ENCODE measurements around the gene SCAMP4. TPM values are rescaled to one million over a fixed set of nuclear protein-coding genes. Genes with fewer than 3 reads are reported as not detected.

SCAMP4 gene
- polyA plus RNA-seq, 4 donors = 49.6 to 94.5 (median 86.5) TPM

GRCh38 chr19:1935484-1936208 is 30.4 kb downstream of the SCAMP4 start:
- DNase-seq (ENCODE audit: low read depth in 4 of 4, low spot score in 2 of 4) = no peak

DNA sequence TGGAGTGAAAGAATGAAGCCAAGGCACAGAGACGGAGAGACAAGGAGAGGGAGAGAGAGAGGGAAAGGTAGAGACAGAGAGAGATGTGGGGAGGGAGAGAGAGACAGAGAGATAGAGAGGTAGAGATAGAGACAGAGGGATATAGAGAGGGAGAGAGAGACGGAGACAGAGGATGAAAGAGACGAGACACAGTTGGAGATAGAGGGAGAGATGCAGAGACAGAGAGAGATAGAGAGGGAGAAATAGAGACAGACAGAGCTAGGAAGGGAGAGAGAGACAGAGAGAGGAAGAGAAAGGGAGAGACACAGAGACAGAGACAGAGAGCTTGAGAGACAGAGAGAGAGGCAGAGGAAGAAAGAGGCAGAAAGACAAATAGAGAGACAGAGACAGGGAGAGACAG is 31.2 kb downstream of the SCAMP4 start:
- DNase-seq (ENCODE audit: low read depth in 4 of 4, low spot score in 2 of 4) = no peak

GRCh38 chr19:1936916-1937610 is 31.9 kb downstream of the SCAMP4 start:
- DNase-seq (ENCODE audit: low read depth in 4 of 4, low spot score in 2 of 4) = no peak

GRCh38 chr19:1938071-1938470 is 32.9 kb downstream of the SCAMP4 start:
- no peak for DNase-seq (ENCODE audit: low read depth in 4 of 4, low spot score in 2 of 4)

DNA sequence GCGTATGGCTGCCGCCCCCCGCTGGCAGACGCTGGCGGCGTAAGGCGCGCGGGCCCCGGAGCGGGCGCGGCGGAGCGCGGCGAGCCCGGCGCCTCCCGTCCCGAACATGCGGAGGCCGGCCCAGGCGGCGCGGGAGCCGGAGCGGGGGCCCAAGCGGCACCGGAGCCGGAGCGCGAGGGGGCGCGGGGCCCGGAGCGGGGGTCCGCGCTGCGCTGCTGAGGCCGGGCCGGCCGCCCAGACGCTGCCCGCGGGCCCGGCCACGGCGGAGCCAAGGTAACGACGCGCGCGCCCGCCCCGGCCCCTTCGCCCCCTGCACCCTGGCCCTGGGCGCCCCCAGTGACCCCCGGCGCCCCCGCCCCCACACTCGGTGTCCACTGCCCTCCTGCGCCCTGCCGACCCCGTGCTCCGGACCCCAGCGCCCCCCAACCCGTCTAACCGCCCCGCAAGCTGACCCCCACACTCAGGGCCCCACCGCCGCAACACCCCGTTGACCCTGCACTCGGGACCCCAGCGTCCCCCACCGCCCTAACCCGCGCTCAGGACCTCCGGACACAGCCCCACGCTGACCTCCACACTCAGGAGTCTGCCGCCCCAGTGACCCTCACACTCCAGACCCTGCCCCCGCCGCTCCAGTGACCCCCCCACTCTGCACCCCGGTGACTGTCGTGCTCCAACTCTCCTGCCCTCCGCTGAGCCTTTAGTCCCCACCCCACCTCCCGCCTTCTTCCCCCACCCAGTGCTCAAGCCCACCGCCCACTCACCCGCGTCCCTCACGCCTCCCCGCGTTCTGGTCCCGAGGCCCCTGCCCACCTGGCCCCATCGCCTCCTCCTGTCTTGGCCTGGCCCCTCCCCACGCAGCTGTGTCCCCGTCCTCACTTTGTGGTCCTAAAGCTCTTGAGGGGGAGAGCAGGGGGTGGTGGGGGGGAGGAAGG is 36.2 kb downstream of the SCAMP4 start, which contains the start of gene CSNK1G2:
Gene CSNK1G2, plus strand, starts transcription at position 27 of the 932 bp plus-strand sequence. CDS start 28,601 bp downstream, outside the sequence.
- no peak for DNase-seq (ENCODE audit: low read depth in 4 of 4, low spot score in 2 of 4)

- peak in 3 of 4 donors; percentile 48 to 70 (median 62) for DNase-seq (ENCODE audit: low read depth in 4 of 4, low spot score in 2 of 4)
Observed at GRCh38 chr19:1942078-1942933, 37.1 kb downstream of the SCAMP4 start.

DNA sequence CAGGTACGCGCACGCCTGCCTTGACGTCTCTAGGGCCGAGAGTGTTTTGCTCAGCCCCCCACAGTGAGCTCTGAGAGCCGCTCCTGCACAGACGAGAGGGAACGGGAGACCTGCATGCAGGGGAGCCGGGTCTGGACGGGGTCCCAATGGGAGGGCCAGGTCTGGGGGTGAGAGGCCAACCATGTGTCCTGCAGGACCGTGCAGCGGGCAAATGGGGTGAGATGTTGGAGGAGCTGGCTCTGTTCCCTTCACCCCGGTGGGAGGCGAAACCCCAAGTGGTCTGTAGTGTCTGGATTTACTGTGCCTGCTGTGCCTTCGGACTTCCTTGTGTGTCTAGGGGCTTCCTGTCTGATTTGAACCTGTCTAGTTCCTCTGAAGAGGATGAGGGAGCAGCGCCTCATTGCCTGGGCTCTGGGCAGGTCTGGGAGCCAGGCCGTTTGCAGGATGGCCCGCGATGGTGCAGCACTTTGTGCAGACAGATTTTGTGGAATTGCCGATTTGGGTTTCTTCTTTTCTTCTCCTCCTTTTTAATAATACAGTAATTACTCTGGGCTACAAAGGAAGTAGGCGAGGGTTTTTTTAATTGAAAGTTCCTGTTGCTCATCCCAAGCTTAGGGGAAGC is 37.8 kb downstream of the SCAMP4 start:
- DNase-seq (ENCODE audit: low read depth in 4 of 4, low spot score in 2 of 4) = no peak

- DNase-seq (ENCODE audit: low read depth in 4 of 4, low spot score in 2 of 4) = no peak
Observed at GRCh38 chr19:1943661-1944087, 38.5 kb downstream of the SCAMP4 start.

- no peak for DNase-seq (ENCODE audit: low read depth in 4 of 4, low spot score in 2 of 4)
Observed at GRCh38 chr19:1944088-1944915, 39.1 kb downstream of the SCAMP4 start.

DNA sequence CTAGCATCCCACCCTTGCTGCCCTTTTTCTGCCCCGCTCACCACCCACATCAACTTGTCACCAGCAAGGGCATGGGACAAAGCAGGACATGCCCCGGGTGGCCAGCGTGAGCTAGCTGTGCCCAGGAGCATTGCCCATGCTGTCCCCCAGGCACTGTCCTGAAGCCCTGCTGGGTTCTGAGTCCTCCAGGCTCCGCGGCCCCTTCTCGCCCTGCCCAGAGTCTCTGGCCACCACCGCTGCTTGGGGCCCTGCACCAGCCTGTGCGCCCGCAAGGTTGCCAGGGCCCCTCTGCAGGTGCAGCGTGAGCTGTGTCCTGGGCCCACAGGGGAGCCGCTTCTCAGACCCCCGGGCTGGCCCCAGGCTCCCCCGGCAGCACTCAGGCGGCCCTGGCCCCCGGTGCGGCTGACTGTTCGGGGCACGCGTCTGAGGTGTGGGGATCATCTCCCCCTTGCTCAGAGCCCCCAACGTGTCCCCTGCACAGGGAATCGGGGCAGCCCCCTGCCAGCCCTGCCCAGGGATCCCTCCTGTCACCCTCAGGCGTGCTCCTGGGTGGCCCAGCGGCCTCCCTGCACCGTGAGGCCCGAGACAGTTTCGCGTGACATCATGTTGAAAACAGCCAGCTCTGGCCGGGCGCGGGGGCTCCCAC is 39.8 kb downstream of the SCAMP4 start:
- no peak for DNase-seq (ENCODE audit: low read depth in 4 of 4, low spot score in 2 of 4)

GRCh38 chr19:1945899-1946298 is 40.7 kb downstream of the SCAMP4 start:
- no peak for DNase-seq (ENCODE audit: low read depth in 4 of 4, low spot score in 2 of 4)

DNA sequence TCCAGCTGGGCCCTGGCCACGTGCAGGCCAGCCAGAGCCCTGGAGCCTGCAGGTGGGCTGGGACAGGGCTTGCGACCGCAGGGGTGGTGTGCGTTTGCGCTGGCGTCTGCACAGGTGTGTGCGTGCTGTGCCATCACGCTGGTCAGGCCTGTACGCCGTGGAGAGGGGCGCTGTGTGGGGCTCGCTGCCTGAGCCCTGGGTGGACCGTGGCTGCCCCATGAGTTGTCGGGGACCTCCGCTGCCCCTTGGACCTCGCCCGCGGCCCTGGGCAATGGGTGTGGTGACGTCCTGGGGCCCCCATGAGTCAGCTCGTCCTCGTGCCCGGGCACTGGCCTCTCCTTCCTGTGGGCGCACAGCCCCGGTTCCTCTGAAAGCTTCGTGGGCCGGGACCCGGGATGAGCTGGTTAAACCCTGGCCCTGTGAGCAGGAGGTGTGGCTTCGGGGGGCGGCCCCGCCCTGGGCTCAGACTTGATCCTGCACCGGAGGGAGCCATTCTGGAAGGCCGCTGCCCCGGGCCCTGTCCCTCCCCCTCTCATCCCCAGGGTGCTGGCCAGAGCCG is 42.5 kb downstream of the SCAMP4 start:
- DNase-seq (ENCODE audit: low read depth in 4 of 4, low spot score in 2 of 4) = no peak

DNA sequence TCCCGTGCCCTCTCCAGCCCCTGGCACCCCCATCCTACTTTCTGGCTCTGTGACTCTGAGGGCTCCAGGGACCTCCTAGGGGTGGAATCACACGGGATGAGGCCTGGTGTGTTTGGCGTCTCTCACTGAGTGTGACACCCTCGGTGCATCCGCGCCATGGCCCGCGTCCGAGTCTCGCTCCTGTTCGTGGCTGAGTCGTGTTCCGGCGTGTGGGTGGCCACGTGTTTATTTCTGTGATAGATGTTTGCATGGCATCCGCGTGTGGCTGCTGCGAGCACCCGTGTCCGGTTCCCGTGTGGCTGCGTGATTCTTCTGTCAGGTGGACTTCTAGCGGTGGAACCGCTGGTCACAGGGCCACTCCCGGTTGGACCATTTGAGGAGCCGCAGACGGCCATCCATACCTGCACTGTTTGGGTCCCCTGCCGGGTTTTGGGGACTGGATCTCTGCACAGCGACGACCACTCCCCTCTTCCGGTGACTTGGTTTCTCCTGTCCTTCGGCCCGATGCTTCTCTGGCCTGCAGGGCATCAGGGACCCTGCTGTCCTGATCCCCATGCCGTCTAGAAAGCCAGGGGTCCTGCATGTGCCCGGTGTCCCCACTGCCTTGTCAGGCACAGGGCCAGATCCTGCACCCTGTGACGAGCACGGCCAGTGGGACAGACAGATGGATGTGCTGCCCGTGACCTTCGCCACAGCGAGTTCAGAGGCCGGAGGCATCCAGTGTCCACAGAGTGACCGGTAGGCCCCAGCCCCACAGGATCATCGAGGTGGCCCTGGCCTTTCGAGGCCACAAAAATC is 44.3 kb downstream of the SCAMP4 start:
- no peak for DNase-seq (ENCODE audit: low read depth in 4 of 4, low spot score in 2 of 4)

DNA sequence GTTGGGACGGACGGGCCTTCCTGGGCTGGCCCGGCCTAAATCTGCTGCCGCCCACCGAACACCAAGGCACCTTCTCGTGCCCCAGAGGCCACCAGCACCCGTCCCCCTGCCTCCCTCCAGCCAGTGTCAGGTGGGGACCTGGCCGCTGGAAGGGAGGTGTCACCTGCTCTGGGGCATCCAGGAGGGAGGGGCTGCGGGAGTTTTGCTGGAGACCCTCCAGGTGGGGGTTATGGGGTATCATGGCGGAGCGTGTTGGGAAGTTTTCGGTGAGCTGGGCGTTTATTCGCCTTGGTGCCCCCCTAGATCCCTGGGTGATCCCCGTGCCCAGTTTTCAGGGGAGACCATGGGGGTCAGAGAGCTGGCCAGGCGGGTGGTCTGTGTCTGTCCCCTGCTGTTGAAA is 45.4 kb downstream of the SCAMP4 start:
- DNase-seq (ENCODE audit: low read depth in 4 of 4, low spot score in 2 of 4) = no peak

GRCh38 chr19:1952635-1953034 is 47.4 kb downstream of the SCAMP4 start:
- DNase-seq (ENCODE audit: low read depth in 4 of 4, low spot score in 2 of 4) = no peak

DNA sequence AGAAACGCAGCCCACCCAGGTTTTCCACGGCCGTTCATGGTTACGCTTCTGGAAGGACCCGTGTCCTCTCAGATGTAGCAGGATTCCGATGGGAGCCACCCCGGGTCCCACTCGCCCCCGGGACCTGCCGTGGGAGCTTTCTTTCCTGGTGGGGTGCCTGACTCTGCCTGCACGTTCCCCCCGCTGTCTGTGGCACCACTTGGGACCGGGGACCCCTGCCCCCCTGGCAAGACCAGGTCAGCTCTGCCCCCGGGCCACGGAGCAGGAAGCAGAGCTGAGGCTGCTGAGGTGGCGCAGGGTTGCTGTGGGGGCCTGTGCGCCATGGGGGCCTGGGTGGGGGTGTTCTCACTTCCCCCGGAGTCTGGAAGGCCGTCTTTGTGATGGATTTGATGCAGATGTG is 47.8 kb downstream of the SCAMP4 start:
- no peak for DNase-seq (ENCODE audit: low read depth in 4 of 4, low spot score in 2 of 4)

GRCh38 chr19:1953441-1954094 is 48.4 kb downstream of the SCAMP4 start:
- DNase-seq (ENCODE audit: low read depth in 4 of 4, low spot score in 2 of 4) = no peak

Data from left renal cortex interstitium (tissue), 4 donors.